ENCODE measurements around the gene ARPC2. TPM values are rescaled to one million over a fixed set of nuclear protein-coding genes. Genes with fewer than 3 reads are reported as not detected.

Gene ARPC2
- total RNA-seq, 2 donors from 2014 or later = 182 to 207 TPM

GRCh38 chr2:218263817-218264641 lies 47.0 kb downstream of the ARPC2 start:
- Histone ChIP-seq H3K4me1 (replicated peaks) (no peaks in the 10 kb centered on the region), H3K4me3 (no peak overlapping the region), H3K36me3 (peaks cover 18 to 28% of the 10 kb centered on the region in 2 donors), H3K27me3 (replicated peaks; ENCODE audit: insufficient read depth) (no peaks in the 10 kb centered on the region), H3K27ac (no peak overlapping the region), H3K9me3 (no peaks in the 10 kb centered on the region)
- intact Hi-C loops (cut with DNase I) = no loop called here
- DNase-seq (ENCODE audit: low spot score) = no peak
- TF ChIP-seq POLR2A (IDR thresholded peaks at IDR 0.05) (no peak), POLR2AphosphoS5 (IDR thresholded peaks at IDR 0.05) (no peak), CTCF (IDR thresholded peaks at IDR 0.05) (no peak)
- WGBS = 65% methylated on average over 17 of the region's 17 CpGs

DNA sequence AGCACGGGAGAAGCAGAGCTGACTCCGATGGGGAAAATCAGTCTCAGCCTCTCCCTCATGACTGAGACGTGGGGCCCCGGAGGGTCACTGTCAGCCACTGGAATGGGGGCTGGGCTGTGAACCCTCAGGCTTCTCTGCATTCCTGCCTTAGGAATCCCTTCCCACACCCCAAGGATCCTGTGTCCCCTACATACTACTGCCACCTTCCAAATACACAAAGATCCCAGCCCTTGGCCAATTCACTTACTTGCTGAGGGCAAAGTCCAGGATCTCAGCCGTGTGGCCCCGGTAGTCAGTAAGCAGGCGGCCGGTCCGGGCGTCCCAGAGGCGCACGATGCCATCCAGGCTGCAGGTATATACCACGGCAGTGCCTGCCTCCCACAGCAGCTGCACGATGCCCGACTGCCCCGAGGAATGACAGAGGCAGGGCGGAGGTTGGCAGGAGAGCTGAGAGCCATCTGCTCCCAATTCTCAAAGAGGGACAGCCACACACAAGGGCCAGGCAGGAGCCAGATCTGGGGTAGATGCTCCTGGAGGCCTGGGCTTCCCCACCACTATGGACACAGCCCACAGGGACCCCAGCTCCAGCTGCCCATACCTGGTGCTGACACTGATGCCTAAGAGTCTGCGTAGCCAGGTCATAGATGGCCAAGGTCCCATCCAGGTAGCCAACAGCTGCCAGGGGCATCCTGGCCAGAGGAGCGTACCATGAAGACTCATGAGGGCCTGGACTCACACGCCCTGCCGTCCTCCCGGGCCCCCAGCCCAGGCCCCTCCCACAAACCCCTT lies 48.0 kb downstream of the ARPC2 start:
- Histone ChIP-seq H3K27me3 (replicated peaks; ENCODE audit: insufficient read depth) (no peaks in the 10 kb centered on the region), H3K4me3 (no peak overlapping the region), H3K27ac (no peak overlapping the region), H3K9me3 (no peaks in the 10 kb centered on the region), H3K36me3 (peaks cover 18 to 28% of the 10 kb centered on the region in 2 donors), H3K4me1 (replicated peaks) (no peaks in the 10 kb centered on the region)
- DNase-seq (ENCODE audit: low spot score) = no peak
- intact Hi-C loops (cut with DNase I) = no loop called here
- 87% methylated on average over 22 of the region's 22 CpGs for WGBS
- TF ChIP-seq CTCF (IDR thresholded peaks at IDR 0.05) = no peak
- TF ChIP-seq POLR2A (IDR thresholded peaks at IDR 0.05) = no peak
- TF ChIP-seq POLR2AphosphoS5 (IDR thresholded peaks at IDR 0.05) = no peak

DNA sequence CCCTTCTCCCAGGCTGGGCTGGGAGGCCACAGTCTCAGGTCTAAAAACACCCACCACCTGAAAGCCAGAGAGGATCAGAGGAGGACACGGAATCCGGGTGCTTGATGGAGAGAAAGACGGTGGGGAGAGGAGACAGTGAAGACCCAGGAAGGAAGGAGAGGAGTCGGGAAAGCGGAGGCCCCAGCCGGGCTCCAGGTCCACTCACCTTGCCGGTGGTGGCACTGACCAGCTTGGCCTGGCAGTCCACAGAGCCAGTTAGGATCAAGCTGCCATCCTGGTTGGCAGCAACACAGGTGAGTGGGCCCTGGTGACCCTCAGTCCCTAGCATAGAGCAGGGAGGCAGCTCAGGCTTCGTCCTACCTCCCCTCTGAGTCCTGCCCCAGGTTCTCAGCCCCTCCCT lies 48.6 kb downstream of the ARPC2 start:
- H3K4me1 ChIP-seq (replicated peaks) = no peaks in the 10 kb centered on the region
- no peaks in the 10 kb centered on the region for H3K27me3 ChIP-seq (replicated peaks; ENCODE audit: insufficient read depth)
- no peaks in the 10 kb centered on the region for H3K9me3 ChIP-seq
- TF ChIP-seq POLR2AphosphoS5 (IDR thresholded peaks at IDR 0.05) (no peak), CTCF (IDR thresholded peaks at IDR 0.05) (no peak), POLR2A (IDR thresholded peaks at IDR 0.05) (no peak)
- intact Hi-C loops (cut with DNase I) = no loop called here
- no peak for DNase-seq (ENCODE audit: low spot score)
- 92% methylated on average over 8 of the region's 8 CpGs for WGBS
- peaks cover 18 to 28% of the 10 kb centered on the region in 2 donors for H3K36me3 ChIP-seq
- H3K4me3 ChIP-seq = no peak overlapping the region
- no peak overlapping the region for H3K27ac ChIP-seq

DNA sequence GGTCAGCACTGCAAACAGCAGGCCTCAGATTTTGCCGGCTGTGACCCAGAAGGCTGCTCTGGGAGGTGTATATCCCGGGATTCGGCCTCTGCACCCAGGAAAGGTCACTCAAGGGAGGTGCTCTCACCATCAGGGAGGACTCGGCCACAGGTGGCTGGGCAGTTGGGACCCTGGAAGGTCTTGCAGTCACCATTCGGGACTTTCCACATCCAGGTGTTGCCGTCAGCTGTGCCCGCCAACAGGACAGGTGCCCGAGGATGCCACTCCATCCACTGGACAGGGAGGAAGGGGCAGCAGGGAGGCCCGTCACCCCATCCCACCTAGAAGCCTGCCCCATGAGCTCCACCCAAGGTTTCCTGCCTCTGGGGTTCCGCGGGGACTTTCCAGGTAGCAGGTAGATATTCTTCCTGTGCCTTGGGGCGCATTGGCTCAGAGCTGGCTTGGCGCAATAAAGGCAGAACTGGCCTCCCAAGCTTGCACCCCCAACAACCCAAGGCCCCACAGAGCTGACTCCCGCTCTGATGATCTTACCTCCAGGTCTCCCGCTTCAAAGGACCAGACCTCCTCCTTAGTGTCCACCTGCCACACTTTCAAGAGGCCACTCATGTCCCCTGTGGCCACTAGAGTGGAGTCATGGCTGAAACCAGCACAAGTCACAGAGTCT lies 49.5 kb downstream of the ARPC2 start:
- Histone ChIP-seq H3K4me1 (replicated peaks) (peaks cover under 1% of the 10 kb centered on the region), H3K27me3 (replicated peaks; ENCODE audit: insufficient read depth) (no peaks in the 10 kb centered on the region), H3K27ac (no peak overlapping the region), H3K4me3 (no peak overlapping the region), H3K9me3 (no peaks in the 10 kb centered on the region), H3K36me3 (peaks cover 18 to 28% of the 10 kb centered on the region in 2 donors)
- intact Hi-C loops (cut with DNase I) = no loop called here
- WGBS = 95% methylated on average over 15 of the region's 15 CpGs
- TF ChIP-seq POLR2AphosphoS5 (IDR thresholded peaks at IDR 0.05) = no peak
- no peak for TF ChIP-seq CTCF (IDR thresholded peaks at IDR 0.05)
- no peak for TF ChIP-seq POLR2A (IDR thresholded peaks at IDR 0.05)
- DNase-seq (ENCODE audit: low spot score) = no peak
